PFSK-1 (cell line): ENCODE results near the gene SSR4.

Experiments used
- FOXP2 ChIP-seq: optimal IDR thresholded peaks from 2 replicates; pipeline ENCODE3; 2011; ENCODE audit warnings: borderline replicate concordance, control low read depth, inconsistent platforms; ENCODE audit not compliant: insufficient read depth; ENCODE audit errors: extremely low read length, extremely low read depth
- SIN3A ChIP-seq: IDR thresholded peaks from 2 replicates; pipeline ENCODE4 v1.6.1; 2012; ENCODE audit warnings: mild to moderate bottlenecking, low read length, moderate library complexity, borderline replicate concordance; ENCODE audit not compliant: insufficient read depth

DNA sequence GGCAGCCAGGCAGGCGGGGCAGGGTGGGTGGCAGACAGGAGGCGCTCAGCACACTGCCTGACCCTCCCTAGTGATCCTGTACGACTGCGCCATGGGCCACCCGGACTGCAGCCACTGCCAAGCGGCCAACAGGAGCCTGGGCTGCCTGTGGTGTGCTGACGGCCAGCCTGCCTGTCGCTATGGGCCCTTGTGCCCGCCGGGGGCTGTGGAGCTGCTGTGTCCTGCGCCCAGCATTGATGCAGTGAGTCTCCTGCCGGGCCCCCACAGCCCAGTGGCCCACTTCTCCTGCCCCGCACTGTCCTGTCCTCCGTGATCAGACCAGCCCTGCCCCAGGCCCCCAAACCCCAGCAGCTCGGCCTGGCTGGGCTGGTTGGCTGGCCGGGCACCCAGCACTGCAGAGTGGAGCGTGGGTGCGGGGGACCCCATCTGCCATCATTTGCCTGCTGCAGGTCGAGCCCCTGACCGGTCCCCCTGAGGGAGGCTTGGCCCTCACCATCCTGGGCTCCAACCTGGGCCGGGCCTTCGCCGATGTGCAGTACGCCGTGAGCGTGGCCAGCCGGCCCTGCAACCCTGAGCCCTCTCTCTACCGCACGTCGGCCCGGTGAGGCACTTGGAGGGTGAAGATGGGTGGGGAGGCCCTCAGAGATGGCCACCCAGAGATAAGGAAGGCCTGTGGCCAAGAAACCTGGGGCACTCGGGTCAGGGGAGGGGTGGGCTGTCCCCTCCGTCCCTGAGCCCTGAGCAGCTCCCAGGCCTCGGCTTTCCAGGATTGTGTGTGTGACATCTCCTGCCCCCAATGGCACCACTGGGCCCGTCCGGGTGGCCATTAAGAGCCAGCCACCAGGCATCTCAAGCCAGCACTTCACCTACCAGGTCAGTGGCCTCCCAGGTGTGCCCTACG lies 22.8 kb upstream of the SSR4 start:
- TF ChIP-seq SIN3A (no peak), FOXP2 (no peak)
